Measurements from ENCODE around the gene CFAP54.

- no peak for TF ChIP-seq CTCF (IDR thresholded peaks at IDR 0.05)
- no peak for TF ChIP-seq POLR2A (IDR thresholded peaks at IDR 0.05)
These were observed 319.2 kb downstream of the CFAP54 start for GRCh38 chr12:96808587-96808986.
